Spleen (tissue), 11 donors: ENCODE results near the gene SOX6. TPM values are rescaled to one million over a fixed set of nuclear protein-coding genes. Genes with fewer than 3 reads are reported as not detected.

Experiments
- DNase-seq: peaks from one replicate; pipeline ENCODE4 v3.0.0-alpha.2; 2020
- H3K27ac ChIP-seq, 8 donors: fragments of 200-600 bp; sonication (generic) in 7 of 8; 1 replicate in 4 of 8; 2 replicates in 4 of 8; pipeline versions ENCODE4 v1.5.0 to v1.8.0; 2016 to 2021; ENCODE audit warnings: inconsistent platforms in 4 of 8, mild to moderate bottlenecking in 4 of 8, moderate library complexity in 1 of 8
- H3K27me3 ChIP-seq, 7 donors: fragments of 200-600 bp; sonication (generic) in 6 of 7; replicated peaks in 1 of 7; 1 replicate in 4 of 7; 2 replicates in 3 of 7; pipeline versions ENCODE4 v1.5.0 to v1.8.0; 2016 to 2021; ENCODE audit warnings: inconsistent platforms in 3 of 7, mild to moderate bottlenecking in 1 of 7
- H3K36me3 ChIP-seq, 6 donors: fragments of 200-600 bp; sonication (generic) in 5 of 6; 1 replicate in 4 of 6; 2 replicates in 2 of 6; pipeline versions ENCODE4 v1.5.0 to v1.8.0; 2016 to 2021; ENCODE audit warnings: inconsistent platforms in 2 of 6
- H3K4me1 ChIP-seq, 6 donors: fragments of 200-600 bp; sonication (generic) in 5 of 6; 1 replicate in 3 of 6; 2 replicates in 3 of 6; pipeline versions ENCODE4 v1.5.0 to v1.8.0; 2016 to 2021; ENCODE audit warnings: inconsistent platforms in 3 of 6
- H3K4me3 ChIP-seq, 8 donors: fragments of 200-600 bp; sonication (generic) in 7 of 8; 1 replicate in 4 of 8; 2 replicates in 4 of 8; pipeline versions ENCODE4 v1.5.0 to v1.8.0; 2016 to 2021; ENCODE audit warnings: inconsistent platforms in 4 of 8, mild to moderate bottlenecking in 4 of 8, moderate library complexity in 2 of 8
- H3K9me3 ChIP-seq, 8 donors: fragments of 200-600 bp; sonication (generic) in 7 of 8; 1 replicate in 4 of 8; 2 replicates in 4 of 8; pipeline versions ENCODE4 v1.5.0 to v1.8.0; 2016 to 2021; ENCODE audit warnings: inconsistent platforms in 4 of 8
- CTCF ChIP-seq, 11 experiments: fragments of 200-600 bp in 7 of 11; fragments of 450-650 bp in 4 of 11; sonication (generic) in 4 of 11; IDR thresholded peaks in 8 of 11; conservative IDR thresholded peaks in 3 of 11; 1 replicate in 7 of 11; 2 replicates in 4 of 11; pipeline versions ENCODE4 v1.4.0 to v1.8.0; 2016 to 2021; ENCODE audit warnings: antibody characterized with exemption in 11 of 11, inconsistent platforms in 4 of 11, mild to moderate bottlenecking in 1 of 11
- POLR2A ChIP-seq, 3 donors: fragments of 450-650 bp; IDR thresholded peaks; one replicate each; pipeline ENCODE4 v1.5.1; 2017; ENCODE audit warnings: antibody characterized with exemption in 3 of 3, mild to moderate bottlenecking in 1 of 3
- POLR2AphosphoS5 ChIP-seq, 3 donors: sonication (generic); formaldehyde crosslinking; IDR thresholded peaks; one replicate each; pipeline ENCODE4 v1.5.1; 2017; ENCODE audit warnings: antibody characterized with exemption in 3 of 3
- WGBS, 5 donors: extraction: QIAGEN DNeasy Blood & Tissue Kit in 3 of 5; methylation state at CpG; one replicate each; pipeline versions ENCODE4 v1.1.5 to v1.1.7; 2013 to 2018; 5-methylcytosine and 5-hydroxymethylcytosine counted together
- intact Hi-C: fragments of 100-400 bp; cut with DNase I; formaldehyde crosslinking; loops from one replicate; pipeline ENCODE4 v1.15.0; 2023; ENCODE audit warnings: low total_unique reads
- polyA plus RNA-seq, 3 donors: library from polyadenylated mRNA; stranded (reverse); fragments of 200-250 nt; gene quantifications; one replicate each; pipeline ENCODE4 v1.2.1, GENCODE V29; 2013
- total RNA-seq, 7 donors: library from RNA; depleted of rRNA in 3 of 7; stranded (reverse); fragments of >200 nt in 3 of 7; fragmentation: NEBNext Ultra II Directional in 4 of 7; extraction: Animal tissue kit (Norgen Biotek cat#: 25700) in 4 of 7; gene quantifications; one replicate each; pipeline versions ENCODE4 v1.1.0 to v1.2.1, GENCODE V29; 2016 to 2021
- donor health status: healthy with polysubstance abuse.
- donor health status: DM: no; HTN: no; CAD: no; lungs with moderate emphysema.
- donor health status: DM: no; HTN: no; CAD: no.
- donor health status: Bipolar disorder and iron deficiency.
- donor health status: healthy.
- donor health status: DM: no; HTN: no; CAD: no.
- donor health status: DM: yes; HTN: yes; CAD: no.

The SOX6 gene
- total and polyA plus RNA-seq, 10 donors, result 0.11 to 12.4 (median 3.7) TPM

GRCh38 chr11:16204261-16204660 lies 152.1 kb downstream of the SOX6 start:
- Histone ChIP-seq H3K9me3 (peaks cover 0 to 6% (median 0%) of the 10 kb centered on the region in 8 donors), H3K4me1 (no peaks in the 10 kb centered on the region), H3K27me3 (no peaks in the 10 kb centered on the region), H3K4me3 (no peak overlapping the region), H3K36me3 (no peaks in the 10 kb centered on the region), H3K27ac (no peak overlapping the region)
- intact Hi-C loops, result no loop called here
- 73 to 87% (median 82%) methylated on average over 3 of the region's 3 CpGs for WGBS, 5 donors
- no peak for TF ChIP-seq POLR2AphosphoS5 (IDR thresholded peaks at IDR 0.05)
- TF ChIP-seq POLR2A (IDR thresholded peaks at IDR 0.05), result no peak
- no peak for TF ChIP-seq CTCF (IDR thresholded peaks at IDR 0.05 in 8 of 11, conservative IDR thresholded peaks at IDR 0.05 in 3 of 11)
- DNase-seq, result no peak

DNA sequence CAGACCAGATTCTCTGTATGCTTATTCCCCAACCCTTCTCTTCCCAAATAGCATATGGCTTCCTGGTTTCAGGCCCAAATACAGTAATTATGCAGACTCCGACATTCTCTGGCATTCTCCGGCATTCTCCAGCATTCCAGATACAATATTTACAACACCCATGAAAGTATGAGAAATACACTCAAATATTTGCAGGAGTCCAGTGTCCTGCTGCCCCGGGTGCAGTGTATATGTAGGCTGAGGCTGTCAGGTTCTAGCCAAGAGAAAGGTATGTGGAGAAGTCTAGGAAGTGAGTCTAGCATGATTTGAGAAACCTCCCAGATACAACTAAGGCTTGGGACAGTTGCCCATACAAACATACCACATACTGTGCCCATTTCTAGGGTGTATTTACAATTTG lies 160.7 kb downstream of the SOX6 start:
- TF ChIP-seq POLR2AphosphoS5 (IDR thresholded peaks at IDR 0.05) (no peak), CTCF (IDR thresholded peaks at IDR 0.05 in 8 of 11, conservative IDR thresholded peaks at IDR 0.05 in 3 of 11) (no peak), POLR2A (IDR thresholded peaks at IDR 0.05) (no peak)
- Histone ChIP-seq H3K36me3 (no peaks in the 10 kb centered on the region), H3K27ac (no peak overlapping the region), H3K27me3 (no peaks in the 10 kb centered on the region), H3K4me3 (no peak overlapping the region), H3K9me3 (no peaks in the 10 kb centered on the region), H3K4me1 (no peaks in the 10 kb centered on the region)
- 68 to 86% (median 74%) methylated on average over 3 of the region's 3 CpGs for WGBS, 5 donors
- intact Hi-C loops, result no loop called here
- no peak for DNase-seq

GRCh38 chr11:16194566-16194965 lies 161.8 kb downstream of the SOX6 start:
- no peak overlapping the region for H3K4me3 ChIP-seq
- no peak overlapping the region for H3K27ac ChIP-seq
- H3K9me3 ChIP-seq, result no peaks in the 10 kb centered on the region
- H3K27me3 ChIP-seq, result no peaks in the 10 kb centered on the region
- no peak for DNase-seq
- no peaks in the 10 kb centered on the region for H3K36me3 ChIP-seq
- TF ChIP-seq POLR2AphosphoS5 (IDR thresholded peaks at IDR 0.05) (no peak), POLR2A (IDR thresholded peaks at IDR 0.05) (no peak), CTCF (IDR thresholded peaks at IDR 0.05 in 8 of 11, conservative IDR thresholded peaks at IDR 0.05 in 3 of 11) (no peak)
- intact Hi-C loops, result no loop called here
- 49 to 77% (median 65%) methylated on average over 2 of the region's 2 CpGs for WGBS, 5 donors
- H3K4me1 ChIP-seq, result no peaks in the 10 kb centered on the region

DNA sequence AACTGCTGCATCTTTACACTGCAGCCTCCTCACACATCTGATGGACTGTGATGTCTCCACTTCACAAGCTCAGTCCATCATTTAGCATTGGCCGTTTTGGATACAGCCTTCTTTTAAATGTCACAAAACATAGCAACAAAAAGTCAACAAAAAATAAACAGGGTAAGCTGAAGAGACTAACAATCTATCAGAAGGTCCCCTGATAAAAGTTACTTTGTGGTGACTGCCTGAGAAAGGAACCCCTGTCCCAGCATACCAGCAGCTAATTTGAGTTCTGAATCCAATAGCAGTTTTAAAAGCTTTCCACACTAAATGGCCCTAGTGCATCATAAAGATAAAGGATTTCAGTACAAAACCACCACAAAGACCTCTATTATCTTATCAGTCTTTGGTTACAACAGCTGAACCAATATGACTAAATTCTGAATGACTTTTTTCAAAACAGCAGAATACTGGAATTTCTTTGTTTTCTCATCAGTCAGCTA lies 162.4 kb downstream of the SOX6 start:
- intact Hi-C loops, result no loop called here
- H3K36me3 ChIP-seq, result no peaks in the 10 kb centered on the region
- WGBS, 5 donors, result 57 to 72% (median 64%) methylated on average over 1 of the region's 1 CpG
- TF ChIP-seq POLR2A (IDR thresholded peaks at IDR 0.05) (no peak), POLR2AphosphoS5 (IDR thresholded peaks at IDR 0.05) (no peak), CTCF (IDR thresholded peaks at IDR 0.05 in 8 of 11, conservative IDR thresholded peaks at IDR 0.05 in 3 of 11) (no peak)
- no peak overlapping the region for H3K4me3 ChIP-seq
- no peaks in the 10 kb centered on the region for H3K4me1 ChIP-seq
- no peaks in the 10 kb centered on the region for H3K9me3 ChIP-seq
- H3K27ac ChIP-seq, result no peak overlapping the region
- no peak for DNase-seq
- H3K27me3 ChIP-seq, result no peaks in the 10 kb centered on the region
